K562 (cell line): Measurements from ENCODE around the gene SSBP2. TPM values are rescaled to one million over a fixed set of nuclear protein-coding genes. Genes with fewer than 3 reads are reported as not detected.

Experiments
- HDAC1 ChIP-seq, 2 experiments: fragments of 450-650 bp; IDR thresholded peaks; 2 replicates each; pipeline ENCODE4 v1.6.1; 2016 to 2017; ENCODE audit warnings: inconsistent platforms in 1 of 2, mild to moderate bottlenecking in 1 of 2, moderate library complexity in 1 of 2
- HNRNPLL ChIP-seq: fragments of 200-400 bp; formaldehyde crosslinking; IDR thresholded peaks from 2 replicates; pipeline ENCODE4 v1.6.1; 2017; ENCODE audit warnings: low read length, low read depth, mild to moderate bottlenecking; ENCODE audit not compliant: poor library complexity, severe bottlenecking
- HNRNPUL1 ChIP-seq: fragments of 200-400 bp; formaldehyde crosslinking; IDR thresholded peaks from 2 replicates; pipeline ENCODE4 v1.6.1; 2017; ENCODE audit warnings: low read length
- IFI16 ChIP-seq: fragments of 250-450 bp; sonication (Bioruptor Pico); IDR thresholded peaks from 2 replicates; pipeline ENCODE4 v2.1.2; 2022; ENCODE audit warnings: mild to moderate bottlenecking, inconsistent platforms
- KAT7 ChIP-seq: sonication (generic); formaldehyde crosslinking; IDR thresholded peaks from 2 replicates; pipeline ENCODE4 v1.8.0; 2022; ENCODE audit warnings: missing genetic modification reagents, mild to moderate bottlenecking, borderline replicate concordance
- KDM1A ChIP-seq, 2 experiments: fragments of 450-650 bp; IDR thresholded peaks; 2 replicates each; pipeline ENCODE4 v1.6.1; 2016; ENCODE audit warnings: mild to moderate bottlenecking in 2 of 2
- KDM4B ChIP-seq, 2 experiments: fragments of 450-650 bp in 1 of 2; sonication (generic) in 1 of 2; IDR thresholded peaks; 2 replicates each; pipeline ENCODE4 v1.6.1; 2016 to 2017; ENCODE audit warnings: borderline replicate concordance in 2 of 2, antibody characterized with exemption in 1 of 2, low read depth in 1 of 2, mild to moderate bottlenecking in 1 of 2
- SRSF3 ChIP-seq: fragments of 200-400 bp; formaldehyde crosslinking; IDR thresholded peaks from 2 replicates; pipeline ENCODE4 v1.6.1; 2016; ENCODE audit warnings: mild to moderate bottlenecking, low read length, moderate library complexity; ENCODE audit not compliant: insufficient read depth
- ZNF165 ChIP-seq: fragments of 250-450 bp; sonication (Bioruptor Pico); IDR thresholded peaks from 2 replicates; pipeline ENCODE4 v1.4.0; 2020; ENCODE audit warnings: borderline replicate concordance
- ZNF644 ChIP-seq: fragments of 200-800 bp; sonication (Bioruptor generic); IDR thresholded peaks from 2 replicates; pipeline ENCODE4 v1.6.1; 2016; ENCODE audit warnings: low read depth, missing genetic modification characterization, missing compliant biosample characterization
- polyA plus RNA-seq, 8 experiments: library from polyadenylated mRNA; depleted of rRNA in 4 of 8; stranded (reverse) in 5 of 8; unstranded in 3 of 8; fragments of >200 nt; fragmentation: Nextera tagmentation in 2 of 8; fragmentation: Illumina TruSeq in 1 of 8; extraction: Ambion mirVana in 2 of 8; extraction: Trizol in 1 of 8; gene quantifications; 2 replicates each; pipeline versions ENCODE4 v1.2.1 to v1.2.3, GENCODE V29; 2011 to 2014; ENCODE audit warnings: inconsistent platforms in 1 of 8, missing spikeins in 1 of 8
- total RNA-seq, 7 experiments: library from RNA; depleted of rRNA in 6 of 7; stranded (reverse); fragments of >200 nt in 6 of 7; fragmentation: Illumina TruSeq in 2 of 7; extraction: Trizol in 2 of 7; gene quantifications; 2 replicates each; pipeline versions ENCODE4 v1.2.1 to v1.2.3, GENCODE V29; 2011 to 2021; ENCODE audit warnings: low replicate concordance in 1 of 7
- TF ChIP-seq, protein P1 (sequence below), 2 experiments: fragments of 450-650 bp; IDR thresholded peaks; 2 replicates each; pipeline ENCODE4 v1.6.1; 2018; ENCODE audit warnings: mild to moderate bottlenecking in 2 of 2, low read depth in 1 of 2; ENCODE audit not compliant: partially characterized antibody in 2 of 2
- TF ChIP-seq, protein P2 (sequence below): fragments of 250-450 bp; sonication (Bioruptor Pico); IDR thresholded peaks from 2 replicates; pipeline ENCODE4 v1.8.0; 2021; ENCODE audit warnings: moderate library complexity, mild to moderate bottlenecking, inconsistent platforms
- TF ChIP-seq, protein P3 (sequence below): fragments of 200-800 bp; sonication (Bioruptor generic); IDR thresholded peaks from 2 replicates; pipeline ENCODE4 v1.6.1; 2017; ENCODE audit warnings: missing genetic modification characterization, missing compliant biosample characterization
- TF ChIP-seq, protein P4 (sequence below): fragments of 450-650 bp; IDR thresholded peaks from 2 replicates; pipeline ENCODE4 v1.6.1; 2016; ENCODE audit warnings: low read depth, mild to moderate bottlenecking, moderate library complexity
- TF ChIP-seq, protein P5 (sequence below): fragments of 450-650 bp; formaldehyde crosslinking; IDR thresholded peaks from 2 replicates; pipeline ENCODE4 v1.4.0; 2022; ENCODE audit warnings: missing genetic modification characterization

Gene SSBP2
- total and polyA plus RNA-seq, 9 of the 15 experiments (the other 6 are each of a cell fraction or from before 2014, with no cell fraction given): 22.3 to 133 (median 42.1) TPM

DNA sequence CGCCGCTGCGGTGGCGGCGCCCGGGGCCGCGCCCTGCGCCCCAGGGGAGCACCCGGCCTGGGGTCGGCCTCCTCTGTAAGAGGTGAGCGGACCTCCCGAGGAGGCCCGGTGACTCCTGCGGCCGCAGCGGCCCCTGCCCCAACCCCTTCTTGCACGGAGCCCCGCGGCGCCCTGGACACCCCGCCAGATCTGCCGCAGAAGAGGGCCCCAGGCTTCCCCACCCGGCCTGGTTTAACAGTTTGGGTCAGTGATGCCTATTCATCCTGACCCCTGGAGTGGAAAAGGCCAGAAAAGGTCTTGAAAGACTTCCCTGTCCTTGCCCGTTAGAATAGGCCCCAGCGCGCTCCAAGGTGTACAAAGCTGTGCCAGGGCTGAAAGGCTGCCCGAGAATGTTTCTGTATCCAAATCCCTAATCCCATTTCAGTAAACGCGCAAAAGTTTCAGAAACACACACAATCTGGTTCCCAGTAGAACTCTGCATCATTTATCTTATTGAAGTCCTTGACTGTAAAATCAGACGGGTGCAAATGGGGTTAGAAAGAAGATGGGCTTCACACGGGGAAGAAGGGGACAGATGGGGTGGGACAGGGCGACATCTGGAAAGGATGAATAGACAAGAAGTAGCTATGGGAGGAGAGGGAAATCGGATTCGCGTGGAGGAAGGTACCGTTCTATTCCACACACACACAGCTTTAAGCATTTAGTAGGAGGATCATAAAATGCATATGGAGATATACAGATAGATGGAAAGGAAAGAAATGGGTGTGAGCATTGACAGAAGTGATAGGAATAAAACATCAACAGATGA is 1.1 kb upstream of the SSBP2 start (continued):
- TF ChIP-seq, protein P1, sequence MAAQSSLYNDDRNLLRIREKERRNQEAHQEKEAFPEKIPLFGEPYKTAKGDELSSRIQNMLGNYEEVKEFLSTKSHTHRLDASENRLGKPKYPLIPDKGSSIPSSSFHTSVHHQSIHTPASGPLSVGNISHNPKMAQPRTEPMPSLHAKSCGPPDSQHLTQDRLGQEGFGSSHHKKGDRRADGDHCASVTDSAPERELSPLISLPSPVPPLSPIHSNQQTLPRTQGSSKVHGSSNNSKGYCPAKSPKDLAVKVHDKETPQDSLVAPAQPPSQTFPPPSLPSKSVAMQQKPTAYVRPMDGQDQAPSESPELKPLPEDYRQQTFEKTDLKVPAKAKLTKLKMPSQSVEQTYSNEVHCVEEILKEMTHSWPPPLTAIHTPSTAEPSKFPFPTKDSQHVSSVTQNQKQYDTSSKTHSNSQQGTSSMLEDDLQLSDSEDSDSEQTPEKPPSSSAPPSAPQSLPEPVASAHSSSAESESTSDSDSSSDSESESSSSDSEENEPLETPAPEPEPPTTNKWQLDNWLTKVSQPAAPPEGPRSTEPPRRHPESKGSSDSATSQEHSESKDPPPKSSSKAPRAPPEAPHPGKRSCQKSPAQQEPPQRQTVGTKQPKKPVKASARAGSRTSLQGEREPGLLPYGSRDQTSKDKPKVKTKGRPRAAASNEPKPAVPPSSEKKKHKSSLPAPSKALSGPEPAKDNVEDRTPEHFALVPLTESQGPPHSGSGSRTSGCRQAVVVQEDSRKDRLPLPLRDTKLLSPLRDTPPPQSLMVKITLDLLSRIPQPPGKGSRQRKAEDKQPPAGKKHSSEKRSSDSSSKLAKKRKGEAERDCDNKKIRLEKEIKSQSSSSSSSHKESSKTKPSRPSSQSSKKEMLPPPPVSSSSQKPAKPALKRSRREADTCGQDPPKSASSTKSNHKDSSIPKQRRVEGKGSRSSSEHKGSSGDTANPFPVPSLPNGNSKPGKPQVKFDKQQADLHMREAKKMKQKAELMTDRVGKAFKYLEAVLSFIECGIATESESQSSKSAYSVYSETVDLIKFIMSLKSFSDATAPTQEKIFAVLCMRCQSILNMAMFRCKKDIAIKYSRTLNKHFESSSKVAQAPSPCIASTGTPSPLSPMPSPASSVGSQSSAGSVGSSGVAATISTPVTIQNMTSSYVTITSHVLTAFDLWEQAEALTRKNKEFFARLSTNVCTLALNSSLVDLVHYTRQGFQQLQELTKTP (IDR thresholded peaks at IDR 0.05; ENCODE audit: low read depth in 1 of 2, partially characterized antibody in 2 of 2): peak in 1 of 2 experiments; percentile 50
- TF ChIP-seq, protein P2, sequence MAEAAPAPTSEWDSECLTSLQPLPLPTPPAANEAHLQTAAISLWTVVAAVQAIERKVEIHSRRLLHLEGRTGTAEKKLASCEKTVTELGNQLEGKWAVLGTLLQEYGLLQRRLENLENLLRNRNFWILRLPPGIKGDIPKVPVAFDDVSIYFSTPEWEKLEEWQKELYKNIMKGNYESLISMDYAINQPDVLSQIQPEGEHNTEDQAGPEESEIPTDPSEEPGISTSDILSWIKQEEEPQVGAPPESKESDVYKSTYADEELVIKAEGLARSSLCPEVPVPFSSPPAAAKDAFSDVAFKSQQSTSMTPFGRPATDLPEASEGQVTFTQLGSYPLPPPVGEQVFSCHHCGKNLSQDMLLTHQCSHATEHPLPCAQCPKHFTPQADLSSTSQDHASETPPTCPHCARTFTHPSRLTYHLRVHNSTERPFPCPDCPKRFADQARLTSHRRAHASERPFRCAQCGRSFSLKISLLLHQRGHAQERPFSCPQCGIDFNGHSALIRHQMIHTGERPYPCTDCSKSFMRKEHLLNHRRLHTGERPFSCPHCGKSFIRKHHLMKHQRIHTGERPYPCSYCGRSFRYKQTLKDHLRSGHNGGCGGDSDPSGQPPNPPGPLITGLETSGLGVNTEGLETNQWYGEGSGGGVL (CRISPR knock-in tag): no peak
- TF ChIP-seq, protein P3, sequence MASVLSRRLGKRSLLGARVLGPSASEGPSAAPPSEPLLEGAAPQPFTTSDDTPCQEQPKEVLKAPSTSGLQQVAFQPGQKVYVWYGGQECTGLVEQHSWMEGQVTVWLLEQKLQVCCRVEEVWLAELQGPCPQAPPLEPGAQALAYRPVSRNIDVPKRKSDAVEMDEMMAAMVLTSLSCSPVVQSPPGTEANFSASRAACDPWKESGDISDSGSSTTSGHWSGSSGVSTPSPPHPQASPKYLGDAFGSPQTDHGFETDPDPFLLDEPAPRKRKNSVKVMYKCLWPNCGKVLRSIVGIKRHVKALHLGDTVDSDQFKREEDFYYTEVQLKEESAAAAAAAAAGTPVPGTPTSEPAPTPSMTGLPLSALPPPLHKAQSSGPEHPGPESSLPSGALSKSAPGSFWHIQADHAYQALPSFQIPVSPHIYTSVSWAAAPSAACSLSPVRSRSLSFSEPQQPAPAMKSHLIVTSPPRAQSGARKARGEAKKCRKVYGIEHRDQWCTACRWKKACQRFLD (CRISPR knock-in tag): 0 out of 2 replicates have a peak, but pooled peaks have one; percentile 46
- TF ChIP-seq, protein P4, sequence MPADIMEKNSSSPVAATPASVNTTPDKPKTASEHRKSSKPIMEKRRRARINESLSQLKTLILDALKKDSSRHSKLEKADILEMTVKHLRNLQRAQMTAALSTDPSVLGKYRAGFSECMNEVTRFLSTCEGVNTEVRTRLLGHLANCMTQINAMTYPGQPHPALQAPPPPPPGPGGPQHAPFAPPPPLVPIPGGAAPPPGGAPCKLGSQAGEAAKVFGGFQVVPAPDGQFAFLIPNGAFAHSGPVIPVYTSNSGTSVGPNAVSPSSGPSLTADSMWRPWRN: peak; percentile 11; the same call in 1 of the 2 replicates
- no peak for TF ChIP-seq KAT7 (CRISPR knock-in tag)
- no peak for TF ChIP-seq KDM4B (IDR thresholded peaks at IDR 0.05; ENCODE audit: borderline replicate concordance in 2 of 2, low read depth in 1 of 2)
- TF ChIP-seq IFI16: no peak
- TF ChIP-seq SRSF3: 0 out of 2 replicates have a peak, but pooled peaks have one; percentile 6
- TF ChIP-seq, protein P5, sequence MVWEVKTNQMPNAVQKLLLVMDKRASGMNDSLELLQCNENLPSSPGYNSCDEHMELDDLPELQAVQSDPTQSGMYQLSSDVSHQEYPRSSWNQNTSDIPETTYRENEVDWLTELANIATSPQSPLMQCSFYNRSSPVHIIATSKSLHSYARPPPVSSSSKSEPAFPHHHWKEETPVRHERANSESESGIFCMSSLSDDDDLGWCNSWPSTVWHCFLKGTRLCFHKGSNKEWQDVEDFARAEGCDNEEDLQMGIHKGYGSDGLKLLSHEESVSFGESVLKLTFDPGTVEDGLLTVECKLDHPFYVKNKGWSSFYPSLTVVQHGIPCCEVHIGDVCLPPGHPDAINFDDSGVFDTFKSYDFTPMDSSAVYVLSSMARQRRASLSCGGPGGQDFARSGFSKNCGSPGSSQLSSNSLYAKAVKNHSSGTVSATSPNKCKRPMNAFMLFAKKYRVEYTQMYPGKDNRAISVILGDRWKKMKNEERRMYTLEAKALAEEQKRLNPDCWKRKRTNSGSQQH (CRISPR knock-in tag): peak; percentile 67; the same call in 1 of the 2 replicates
- TF ChIP-seq HNRNPLL: peak; percentile 34
- peak; percentile 38; the same call in 1 of the 2 replicates for TF ChIP-seq ZNF644 (tag)
- TF ChIP-seq ZNF165 (CRISPR knock-in tag): no peak
- TF ChIP-seq HDAC1 (IDR thresholded peaks at IDR 0.05): peak in 1 of 2 experiments; percentile 50; a peak in 1 of 4 replicates
- no peak for TF ChIP-seq HNRNPUL1
- peak; percentile 25 to 54; a peak in 2 of 4 replicates for TF ChIP-seq KDM1A (IDR thresholded peaks at IDR 0.05)
